Trophoblast cell (in vitro differentiated cells and primary cell): ENCODE results near the gene STK36.
A peak's percentile ranks its signal among the peaks of the same experiment; 100 is the strongest.

Experiments
- DNase-seq, 2 donors: peaks; one replicate each; pipeline ENCODE4 v3.0.0-alpha.2; 2016
- H2AFZ ChIP-seq: 2 replicates; pipeline ENCODE4 v1.6.1; 2013; ENCODE audit warnings: low read length, moderate library complexity, mild to moderate bottlenecking; ENCODE audit not compliant: insufficient read depth, poor library complexity
- H2AK5ac ChIP-seq: 2 replicates; pipeline ENCODE4 v1.6.1; 2013; ENCODE audit warnings: mild to moderate bottlenecking, low read length
- H2BK120ac ChIP-seq: 2 replicates; pipeline ENCODE4 v1.6.1; 2013; ENCODE audit warnings: low read length, mild to moderate bottlenecking, moderate library complexity; ENCODE audit not compliant: insufficient read depth, poor library complexity
- H2BK12ac ChIP-seq: 2 replicates; pipeline ENCODE4 v1.6.1; 2013; ENCODE audit warnings: mild to moderate bottlenecking, low read length, moderate library complexity
- H2BK5ac ChIP-seq: 2 replicates; pipeline ENCODE4 v1.6.1; 2013; ENCODE audit warnings: low read length, low read depth, moderate library complexity, mild to moderate bottlenecking; ENCODE audit not compliant: poor library complexity
- H3K14ac ChIP-seq: 2 replicates; pipeline ENCODE4 v1.6.1; 2013; ENCODE audit warnings: mild to moderate bottlenecking, low read length
- H3K18ac ChIP-seq: 2 replicates; pipeline ENCODE4 v1.6.1; 2013; ENCODE audit warnings: mild to moderate bottlenecking, low read length
- H3K23ac ChIP-seq: 2 replicates; pipeline ENCODE4 v1.6.1; 2013; ENCODE audit warnings: low read length
- H3K27ac ChIP-seq: 2 replicates; pipeline ENCODE4 v1.5.1; 2013; ENCODE audit warnings: low read depth, mild to moderate bottlenecking, inconsistent platforms, low read length, moderate library complexity
- H3K27me3 ChIP-seq: 2 replicates; pipeline ENCODE4 v1.6.1; 2013; ENCODE audit warnings: inconsistent platforms, mild to moderate bottlenecking, low read length, moderate library complexity; ENCODE audit not compliant: insufficient read depth
- H3K36me3 ChIP-seq, 2 experiments: 1 replicate in 1 of 2; 2 replicates in 1 of 2; pipeline ENCODE4 v1.6.1; 2013; ENCODE audit warnings: low read length in 2 of 2, mild to moderate bottlenecking in 2 of 2, moderate library complexity in 1 of 2; ENCODE audit not compliant: insufficient read depth in 2 of 2, control insufficient read depth in 1 of 2
- H3K4ac ChIP-seq: 2 replicates; pipeline ENCODE4 v1.6.1; 2013; ENCODE audit warnings: low read depth, mild to moderate bottlenecking, low read length, moderate library complexity
- H3K4me1 ChIP-seq, 2 experiments: 1 replicate in 1 of 2; 2 replicates in 1 of 2; pipeline ENCODE4 v1.6.1; 2013; ENCODE audit warnings: low read length in 2 of 2, mild to moderate bottlenecking in 2 of 2, moderate library complexity in 1 of 2; ENCODE audit not compliant: insufficient read depth in 2 of 2, control insufficient read depth in 1 of 2
- H3K4me2 ChIP-seq: 2 replicates; pipeline ENCODE4 v1.6.1; 2013; ENCODE audit warnings: inconsistent platforms, mild to moderate bottlenecking, low read length, moderate library complexity
- H3K4me3 ChIP-seq: 2 replicates; pipeline ENCODE4 v1.5.1; 2013; ENCODE audit warnings: mild to moderate bottlenecking, low read depth, low read length, inconsistent platforms
- H3K79me1 ChIP-seq: one replicate; pipeline ENCODE4 v1.6.1; 2013; ENCODE audit warnings: low read length
- H3K79me2 ChIP-seq: 2 replicates; pipeline ENCODE4 v1.6.1; 2013; ENCODE audit warnings: low read length, mild to moderate bottlenecking; ENCODE audit not compliant: control insufficient read depth, insufficient read depth, poor library complexity
- H3K9ac ChIP-seq: 2 replicates; pipeline ENCODE4 v1.6.1; 2013; ENCODE audit warnings: mild to moderate bottlenecking, low read length
- H3K9me3 ChIP-seq: 2 replicates; pipeline ENCODE4 v1.6.1; 2013; ENCODE audit warnings: low read depth, mild to moderate bottlenecking, control low read depth, inconsistent platforms, low read length; ENCODE audit not compliant: insufficient read depth
- H4K12ac ChIP-seq: 2 replicates; pipeline ENCODE4 v1.6.1; 2013; ENCODE audit warnings: low read depth, mild to moderate bottlenecking, low read length, moderate library complexity
- H4K8ac ChIP-seq: 2 replicates; pipeline ENCODE4 v1.6.1; 2013; ENCODE audit warnings: low read depth, mild to moderate bottlenecking, low read length, moderate library complexity
- H4K91ac ChIP-seq: one replicate; pipeline ENCODE4 v1.6.1; 2013; ENCODE audit warnings: low read depth, mild to moderate bottlenecking, low read length, moderate library complexity
- WGBS: extraction: QIAGEN DNeasy Blood & Tissue Kit; methylation state at CpG from one replicate; pipeline ENCODE4 v1.1.7; 2013; ENCODE audit warnings: missing lambda C conversion rate; ENCODE audit not compliant: insufficient read length, insufficient coverage; ENCODE audit errors: extremely low coverage; 5-methylcytosine and 5-hydroxymethylcytosine counted together

The STK36 gene

DNA sequence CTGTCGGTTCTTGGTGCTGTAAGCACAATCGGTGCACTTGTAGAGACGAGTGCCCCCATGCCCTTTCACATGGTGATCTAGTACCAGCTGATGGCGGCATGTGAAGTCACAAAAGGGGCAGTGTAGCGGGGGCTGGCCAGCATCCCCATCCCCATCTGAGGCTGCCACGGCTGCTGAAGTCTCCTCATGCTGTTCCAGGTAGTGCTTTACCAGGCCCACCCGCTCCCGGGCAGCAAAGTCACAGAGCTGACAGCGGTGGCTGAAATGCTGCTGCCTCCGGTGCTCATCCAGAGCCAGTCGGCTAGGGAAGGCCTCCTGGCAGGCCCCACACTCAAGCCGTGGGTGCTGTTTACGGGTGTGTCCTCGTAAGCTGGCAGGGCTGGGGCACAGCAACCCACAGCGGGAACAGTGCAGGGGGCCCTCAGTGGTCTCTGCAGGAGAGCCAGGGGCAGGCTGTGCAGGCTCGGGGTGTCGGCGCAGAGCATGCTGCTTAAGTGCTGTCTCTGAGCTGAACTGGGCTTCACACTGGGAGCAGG, 29.7 kb upstream of the STK36 start:
- no peak overlapping the region for H2AFZ ChIP-seq
- no peaks in the 10 kb centered on the region for H3K79me2 ChIP-seq
- H4K8ac ChIP-seq = no peak overlapping the region
- no peaks in the 10 kb centered on the region for H3K79me1 ChIP-seq
- H2BK120ac ChIP-seq = no peak overlapping the region
- no peak overlapping the region for H3K9ac ChIP-seq
- H2BK5ac ChIP-seq = no peak overlapping the region
- H3K14ac ChIP-seq = no peak overlapping the region
- H2BK12ac ChIP-seq = no peak overlapping the region
- H3K4me2 ChIP-seq = no peak overlapping the region
- no peak overlapping the region for H3K18ac ChIP-seq
- no CpG with 5 or more reads among the region's 18 CpGs for WGBS
- no peak overlapping the region for H2AK5ac ChIP-seq
- H4K91ac ChIP-seq = no peak overlapping the region
- H3K4me3 ChIP-seq = no peak overlapping the region
- peaks cover 4% of the 10 kb centered on the region for H3K9me3 ChIP-seq
- H4K12ac ChIP-seq = no peak overlapping the region
- no peak overlapping the region for H3K23ac ChIP-seq
- no peak overlapping the region for H3K4ac ChIP-seq
- no peak overlapping the region for H3K27ac ChIP-seq
- peaks cover 58 to 72% of the 10 kb centered on the region in 2 experiments for H3K36me3 ChIP-seq
- H3K27me3 ChIP-seq = no peaks in the 10 kb centered on the region
- no peaks in the 10 kb centered on the region for H3K4me1 ChIP-seq
- DNase-seq = no peak

DNA sequence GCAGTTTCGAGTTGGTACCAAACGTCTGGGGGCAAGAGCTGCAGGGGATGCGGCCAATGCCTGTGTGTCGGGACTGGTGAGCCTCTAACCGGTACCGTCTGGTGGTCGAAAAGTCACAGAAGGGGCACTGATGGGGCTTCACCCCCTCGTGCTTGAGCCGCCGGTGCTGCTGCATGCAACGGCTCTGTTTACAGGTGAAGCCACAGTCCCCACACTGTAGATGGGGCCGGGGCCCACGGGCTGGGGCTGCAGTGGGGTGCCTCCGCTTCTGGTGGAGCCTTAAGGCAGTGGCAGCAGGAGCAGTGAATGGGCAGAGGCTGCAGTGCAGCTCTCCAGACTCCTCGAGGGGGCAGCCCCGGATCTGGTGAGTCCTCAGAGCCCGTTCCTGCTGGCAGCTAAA, 29.1 kb upstream of the STK36 start:
- Histone ChIP-seq H2BK120ac (no peak overlapping the region), H3K4me1 (no peaks in the 10 kb centered on the region), H3K27ac (no peak overlapping the region), H2AK5ac (no peak overlapping the region), H3K18ac (no peak overlapping the region), H4K8ac (no peak overlapping the region), H3K36me3 (peaks cover 60 to 72% of the 10 kb centered on the region in 2 experiments), H3K4ac (no peak overlapping the region), H3K79me1 (no peaks in the 10 kb centered on the region), H3K4me3 (no peak overlapping the region), H4K91ac (no peak overlapping the region), H3K9me3 (peaks cover 4% of the 10 kb centered on the region), H3K4me2 (no peak overlapping the region), H2AFZ (no peak overlapping the region), H3K9ac (no peak overlapping the region), H2BK12ac (no peak overlapping the region), H3K79me2 (no peaks in the 10 kb centered on the region), H4K12ac (no peak overlapping the region), H3K27me3 (no peaks in the 10 kb centered on the region), H2BK5ac (no peak overlapping the region), H3K23ac (no peak overlapping the region), H3K14ac (no peak overlapping the region)
- WGBS = no CpG with 5 or more reads among the region's 17 CpGs
- DNase-seq = no peak

DNA sequence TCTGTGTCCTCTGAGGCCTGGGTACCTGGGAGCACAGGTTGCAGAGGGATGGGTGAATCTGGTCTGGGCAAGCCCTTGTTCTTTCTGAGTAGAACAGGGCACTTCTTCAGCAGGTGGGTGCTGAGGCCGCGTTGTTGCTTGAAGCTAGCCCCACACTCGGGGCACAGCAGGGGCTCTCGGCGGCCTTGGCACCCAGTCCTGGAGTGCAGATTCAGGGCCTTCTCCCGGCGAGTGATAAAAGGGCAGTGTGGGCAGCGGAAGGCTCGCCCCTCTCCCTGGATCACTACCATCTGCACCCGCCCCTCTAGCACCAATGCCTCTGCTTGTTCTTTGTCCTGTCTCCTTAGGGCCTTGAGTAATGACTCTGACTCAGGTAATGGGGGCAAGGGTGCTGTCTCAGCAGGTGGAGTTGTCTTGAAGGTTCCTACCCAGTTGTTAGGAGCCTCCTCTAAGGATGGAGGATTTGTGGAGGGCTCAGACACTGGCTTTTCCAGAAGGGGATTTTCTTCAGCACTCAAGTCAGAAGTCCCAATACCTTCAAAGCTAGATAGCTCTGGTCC, 28.1 kb upstream of the STK36 start:
- Histone ChIP-seq H2BK120ac (no peak overlapping the region), H4K91ac (no peak overlapping the region), H3K4me2 (no peak overlapping the region), H3K23ac (no peak overlapping the region), H3K36me3 (peaks cover 60 to 71% of the 10 kb centered on the region in 2 experiments), H2AK5ac (no peak overlapping the region), H4K12ac (no peak overlapping the region), H3K27me3 (no peaks in the 10 kb centered on the region), H3K18ac (no peak overlapping the region), H3K4ac (no peak overlapping the region), H3K79me2 (no peaks in the 10 kb centered on the region), H3K79me1 (no peaks in the 10 kb centered on the region), H3K4me3 (no peak overlapping the region), H2AFZ (no peak overlapping the region), H3K27ac (no peak overlapping the region), H4K8ac (no peak overlapping the region), H2BK12ac (no peak overlapping the region), H2BK5ac (no peak overlapping the region), H3K9me3 (peaks cover 4% of the 10 kb centered on the region), H3K4me1 (no peaks in the 10 kb centered on the region), H3K9ac (no peak overlapping the region), H3K14ac (no peak overlapping the region)
- peak in 1 of 2 donors; percentile 17 for DNase-seq
- no CpG with 5 or more reads among the region's 10 CpGs for WGBS

DNA sequence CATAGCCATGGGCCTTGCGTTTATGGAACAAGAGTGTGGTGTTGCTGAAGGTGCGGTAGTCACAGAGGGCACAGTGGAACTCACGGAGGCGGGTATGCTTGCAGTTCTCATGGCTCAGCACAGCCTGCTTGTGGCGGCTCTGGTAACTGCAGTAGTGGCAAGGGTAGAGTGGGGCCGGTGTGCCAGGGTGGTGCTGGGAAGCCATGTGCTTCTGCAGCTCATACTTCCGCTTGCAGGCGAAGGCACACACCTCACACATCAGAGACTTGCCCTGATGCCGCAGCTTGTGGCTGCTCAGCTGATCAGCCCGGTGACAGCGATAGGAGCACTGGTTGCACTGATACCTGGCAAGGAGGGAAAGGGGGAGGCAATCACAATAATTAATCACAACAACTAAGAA, 27.2 kb upstream of the STK36 start:
- H3K23ac ChIP-seq = no peak overlapping the region
- no peak overlapping the region for H4K12ac ChIP-seq
- H3K4me1 ChIP-seq = no peaks in the 10 kb centered on the region
- H2BK120ac ChIP-seq = no peak overlapping the region
- H3K79me1 ChIP-seq = no peaks in the 10 kb centered on the region
- H3K4ac ChIP-seq = no peak overlapping the region
- WGBS = no CpG with 5 or more reads among the region's 11 CpGs
- no peak overlapping the region for H2AK5ac ChIP-seq
- H3K36me3 ChIP-seq = peaks cover 59 to 72% of the 10 kb centered on the region in 2 experiments
- no peak overlapping the region for H2BK12ac ChIP-seq
- H3K4me2 ChIP-seq = no peak overlapping the region
- no peak overlapping the region for H3K4me3 ChIP-seq
- H3K79me2 ChIP-seq = no peaks in the 10 kb centered on the region
- no peak overlapping the region for H3K18ac ChIP-seq
- no peak overlapping the region for H3K9ac ChIP-seq
- no peak overlapping the region for H2BK5ac ChIP-seq
- H3K27ac ChIP-seq = no peak overlapping the region
- H2AFZ ChIP-seq = no peak overlapping the region
- no peaks in the 10 kb centered on the region for H3K27me3 ChIP-seq
- no peak overlapping the region for H3K14ac ChIP-seq
- DNase-seq = no peak
- H3K9me3 ChIP-seq = peaks cover 4% of the 10 kb centered on the region
- no peak overlapping the region for H4K91ac ChIP-seq
- no peak overlapping the region for H4K8ac ChIP-seq
